Measurements from ENCODE around the gene ZNF76.
"Not testable (repeated sequence)": the region's sequence is repeated elsewhere in the genome, so short reads cannot be mapped to it uniquely, and the experiment has no call there.

The ZNF76 gene

DNA sequence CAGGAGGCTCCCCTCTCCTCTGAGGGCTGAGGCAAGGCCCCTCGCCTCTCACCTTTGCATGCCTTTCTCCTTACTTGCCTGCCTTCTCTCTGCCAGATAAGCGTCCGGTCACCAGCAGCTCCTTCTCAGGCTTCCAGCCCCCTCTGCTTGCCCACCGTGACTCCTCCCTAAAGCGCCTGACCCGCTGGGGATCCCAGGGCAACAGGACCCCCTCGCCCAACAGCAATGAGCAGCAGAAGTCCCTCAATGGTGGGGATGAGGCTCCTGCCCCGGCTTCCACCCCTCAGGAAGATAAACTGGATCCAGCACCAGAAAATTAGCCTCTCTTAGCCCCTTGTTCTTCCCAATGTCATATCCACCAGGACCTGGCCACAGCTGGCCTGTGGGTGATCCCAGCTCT lies 61.6 kb downstream of the ZNF76 start:
- Histone ChIP-seq H3K4me1 (ENCODE audit: low read length) (no peaks in the 10 kb centered on the region), H3K9me2 (replicated peaks; ENCODE audit: insufficient read depth, low read length) (no peaks in the 10 kb centered on the region), H3K27ac (ENCODE audit: low read length) (no peak overlapping the region), H3F3A (ENCODE audit: insufficient read depth, low read length) (no peaks in the 10 kb centered on the region), H3K36me3 (replicated peaks; ENCODE audit: insufficient read depth, low read length) (no peaks in the 10 kb centered on the region), H3K9ac (ENCODE audit: low read length) (no peak overlapping the region), H4K20me1 (ENCODE audit: insufficient read depth, low read length) (no peaks in the 10 kb centered on the region), H2AFZ (ENCODE audit: low read length) (no peak overlapping the region), H3K9me3 (replicated peaks; ENCODE audit: insufficient read depth, low read length) (no peaks in the 10 kb centered on the region), H3K4me3 (ENCODE audit: low read length) (no peak overlapping the region), H3K79me2 (ENCODE audit: low read length) (no peaks in the 10 kb centered on the region), H3K27me3 (replicated peaks; ENCODE audit: insufficient read depth, low read length) (no peaks in the 10 kb centered on the region), H3K4me2 (ENCODE audit: low read depth, low read length) (no peak overlapping the region)
- no peak for TF ChIP-seq EZH2phosphoT487 (IDR thresholded peaks at IDR 0.05; ENCODE audit: low read length)
- no peak for DNase-seq

DNA sequence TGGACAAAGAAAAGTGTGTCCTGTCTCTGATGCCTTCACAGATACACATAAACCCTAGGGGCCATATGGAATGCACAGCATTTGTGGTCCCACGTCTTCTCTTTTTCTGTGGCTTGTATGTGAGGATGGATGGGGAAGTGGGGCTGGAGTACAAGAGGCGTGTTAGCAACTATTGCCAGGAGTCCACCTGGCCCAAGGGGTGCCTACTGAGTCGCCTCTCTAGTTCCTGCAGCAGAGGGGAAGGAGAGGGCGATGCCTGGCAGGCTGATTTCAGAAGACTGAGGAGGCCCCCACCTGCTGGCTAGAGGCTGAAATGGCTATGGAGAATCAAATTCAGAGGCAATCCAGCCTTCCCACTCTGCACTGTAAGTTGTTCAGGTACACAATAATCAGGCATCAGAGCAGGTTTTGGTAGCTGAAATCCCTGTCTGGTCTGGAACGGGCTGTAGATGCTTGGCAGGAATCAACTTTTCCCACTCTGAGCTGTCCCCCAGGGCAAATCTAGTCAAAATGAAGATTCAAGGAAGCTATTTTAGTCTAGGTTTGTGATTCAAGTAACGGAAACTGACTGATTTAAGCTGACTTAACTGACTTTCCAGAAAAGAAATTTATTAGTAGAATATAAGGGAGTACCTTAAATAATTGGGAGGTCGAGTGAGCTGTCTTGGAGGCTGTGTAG lies 68.0 kb downstream of the ZNF76 start:
- no peaks in the 10 kb centered on the region for H3K79me2 ChIP-seq (ENCODE audit: low read length)
- H3K9me2 ChIP-seq (replicated peaks; ENCODE audit: insufficient read depth, low read length), result no peaks in the 10 kb centered on the region
- peak overlapping the region; percentile 36 for H3K4me2 ChIP-seq (ENCODE audit: low read depth, low read length)
- H3K36me3 ChIP-seq (replicated peaks; ENCODE audit: insufficient read depth, low read length), result no peaks in the 10 kb centered on the region
- H3K4me3 ChIP-seq (ENCODE audit: low read length), result peak overlapping the region; percentile 2; the same call in 1 of the 2 replicates
- H3K27ac ChIP-seq (ENCODE audit: low read length), result peak overlapping the region; percentile 6; the same call in 1 of the 2 replicates
- DNase-seq, result peak; percentile 80
- H3K4me1 ChIP-seq (ENCODE audit: low read length), result peaks cover 11% of the 10 kb centered on the region; the same call in 1 of the 2 replicates
- no peaks in the 10 kb centered on the region for H3F3A ChIP-seq (ENCODE audit: insufficient read depth, low read length)
- H4K20me1 ChIP-seq (ENCODE audit: insufficient read depth, low read length), result no peaks in the 10 kb centered on the region
- H3K9ac ChIP-seq (ENCODE audit: low read length), result peak overlapping the region; percentile 11; the same call in 1 of the 2 replicates
- H3K9me3 ChIP-seq (replicated peaks; ENCODE audit: insufficient read depth, low read length), result no peaks in the 10 kb centered on the region
- peak overlapping the region; percentile 41; the same call in 1 of the 2 replicates for H2AFZ ChIP-seq (ENCODE audit: low read length)
- no peaks in the 10 kb centered on the region for H3K27me3 ChIP-seq (replicated peaks; ENCODE audit: insufficient read depth, low read length)
- TF ChIP-seq, protein P1, sequence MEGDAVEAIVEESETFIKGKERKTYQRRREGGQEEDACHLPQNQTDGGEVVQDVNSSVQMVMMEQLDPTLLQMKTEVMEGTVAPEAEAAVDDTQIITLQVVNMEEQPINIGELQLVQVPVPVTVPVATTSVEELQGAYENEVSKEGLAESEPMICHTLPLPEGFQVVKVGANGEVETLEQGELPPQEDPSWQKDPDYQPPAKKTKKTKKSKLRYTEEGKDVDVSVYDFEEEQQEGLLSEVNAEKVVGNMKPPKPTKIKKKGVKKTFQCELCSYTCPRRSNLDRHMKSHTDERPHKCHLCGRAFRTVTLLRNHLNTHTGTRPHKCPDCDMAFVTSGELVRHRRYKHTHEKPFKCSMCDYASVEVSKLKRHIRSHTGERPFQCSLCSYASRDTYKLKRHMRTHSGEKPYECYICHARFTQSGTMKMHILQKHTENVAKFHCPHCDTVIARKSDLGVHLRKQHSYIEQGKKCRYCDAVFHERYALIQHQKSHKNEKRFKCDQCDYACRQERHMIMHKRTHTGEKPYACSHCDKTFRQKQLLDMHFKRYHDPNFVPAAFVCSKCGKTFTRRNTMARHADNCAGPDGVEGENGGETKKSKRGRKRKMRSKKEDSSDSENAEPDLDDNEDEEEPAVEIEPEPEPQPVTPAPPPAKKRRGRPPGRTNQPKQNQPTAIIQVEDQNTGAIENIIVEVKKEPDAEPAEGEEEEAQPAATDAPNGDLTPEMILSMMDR (IDR thresholded peaks at IDR 0.05; ENCODE audit: low read length), result peak; percentile 81
- no peak for TF ChIP-seq EZH2 (optimal IDR thresholded peaks at IDR 0.05; ENCODE audit: low read depth, low read length)
- no peak for TF ChIP-seq EZH2phosphoT487 (IDR thresholded peaks at IDR 0.05; ENCODE audit: low read length)

DNA sequence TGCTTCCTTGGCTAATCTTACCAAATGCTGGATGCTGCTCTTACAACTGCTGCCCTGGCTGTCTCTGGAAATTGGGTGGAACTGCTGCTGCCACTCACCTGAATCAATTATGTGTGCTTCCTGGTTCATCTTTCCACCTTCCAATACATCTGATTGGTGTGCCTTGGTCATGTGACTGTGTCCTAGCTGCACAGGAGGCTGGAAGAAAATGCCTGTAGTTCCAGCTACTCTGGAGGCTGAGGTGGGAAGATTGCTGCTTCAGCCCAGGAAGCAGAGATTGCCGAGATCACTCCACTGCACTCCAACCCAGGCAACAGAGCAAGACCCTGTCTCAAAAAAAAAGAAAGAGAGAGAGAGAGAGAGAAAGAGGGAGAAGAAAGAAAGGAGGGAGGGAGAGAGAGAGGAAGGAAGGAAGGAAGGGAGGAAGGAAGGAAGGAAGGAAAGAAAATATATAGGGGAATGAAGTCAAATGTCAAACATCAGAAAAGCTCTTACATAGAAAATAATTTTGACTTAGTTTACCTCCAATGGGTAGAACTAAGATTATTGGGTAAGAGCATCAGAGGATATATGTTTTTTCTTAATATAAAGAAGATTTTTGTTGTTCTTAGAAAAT lies 68.7 kb downstream of the ZNF76 start:
- peak; percentile 41 for DNase-seq
- H3K27ac ChIP-seq (ENCODE audit: low read length), result peak overlapping the region; percentile 6; the same call in 1 of the 2 replicates
- no peaks in the 10 kb centered on the region for H3K79me2 ChIP-seq (ENCODE audit: low read length)
- H3F3A ChIP-seq (ENCODE audit: insufficient read depth, low read length), result no peaks in the 10 kb centered on the region
- peak overlapping the region; percentile 18; the same call in 1 of the 2 replicates for H2AFZ ChIP-seq (ENCODE audit: low read length)
- peaks cover 11% of the 10 kb centered on the region; the same call in 1 of the 2 replicates for H3K4me1 ChIP-seq (ENCODE audit: low read length)
- no peaks in the 10 kb centered on the region for H3K36me3 ChIP-seq (replicated peaks; ENCODE audit: insufficient read depth, low read length)
- peak overlapping the region; percentile 36 for H3K4me2 ChIP-seq (ENCODE audit: low read depth, low read length)
- H3K9ac ChIP-seq (ENCODE audit: low read length), result peak overlapping the region; percentile 11; the same call in 1 of the 2 replicates
- peak overlapping the region; percentile 2; the same call in 1 of the 2 replicates for H3K4me3 ChIP-seq (ENCODE audit: low read length)
- H4K20me1 ChIP-seq (ENCODE audit: insufficient read depth, low read length), result no peaks in the 10 kb centered on the region
- no peak for TF ChIP-seq EZH2phosphoT487 (IDR thresholded peaks at IDR 0.05; ENCODE audit: low read length)
- TF ChIP-seq EZH2 (optimal IDR thresholded peaks at IDR 0.05; ENCODE audit: low read depth, low read length), result no peak
- TF ChIP-seq, protein P1 (IDR thresholded peaks at IDR 0.05; ENCODE audit: low read length), result no peak
- no peaks in the 10 kb centered on the region for H3K27me3 ChIP-seq (replicated peaks; ENCODE audit: insufficient read depth, low read length)
- H3K9me2 ChIP-seq (replicated peaks; ENCODE audit: insufficient read depth, low read length), result no peaks in the 10 kb centered on the region
- H3K9me3 ChIP-seq (replicated peaks; ENCODE audit: insufficient read depth, low read length), result no peaks in the 10 kb centered on the region

DNA sequence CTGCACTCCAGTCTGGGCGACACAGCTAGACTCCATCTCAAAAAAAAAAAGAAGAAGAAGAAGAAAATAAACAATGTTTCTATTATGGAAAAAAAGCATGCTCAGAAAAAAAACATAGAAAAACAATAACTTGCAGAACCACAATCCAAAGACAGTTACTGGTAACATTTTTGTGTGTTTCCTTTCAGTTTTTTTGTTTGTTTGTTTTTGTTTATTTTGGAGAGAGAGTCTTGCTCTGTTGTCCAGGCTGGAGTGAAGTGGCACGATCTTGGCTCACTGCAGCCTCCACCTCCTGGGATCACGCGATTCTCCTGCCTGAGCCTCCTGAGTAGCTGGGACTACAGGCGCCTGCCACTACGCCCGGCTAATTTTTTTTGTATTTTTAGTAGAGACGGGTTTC lies 69.4 kb downstream of the ZNF76 start:
- H3K27ac ChIP-seq (ENCODE audit: low read length), result not testable (repeated sequence)

More for the DNA sequence above, 69.4 kb downstream of the ZNF76 start:
- not testable (repeated sequence) for H3K79me2 ChIP-seq (ENCODE audit: low read length); H3K9me2 ChIP-seq (replicated peaks; ENCODE audit: insufficient read depth, low read length); H3K4me2 ChIP-seq (ENCODE audit: low read depth, low read length); H3K4me3 ChIP-seq (ENCODE audit: low read length); H3K9me3 ChIP-seq (replicated peaks; ENCODE audit: insufficient read depth, low read length); DNase-seq; H2AFZ ChIP-seq (ENCODE audit: low read length); H3K9ac ChIP-seq (ENCODE audit: low read length); H4K20me1 ChIP-seq (ENCODE audit: insufficient read depth, low read length); H3F3A ChIP-seq (ENCODE audit: insufficient read depth, low read length); H3K36me3 ChIP-seq (replicated peaks; ENCODE audit: insufficient read depth, low read length); H3K27me3 ChIP-seq (replicated peaks; ENCODE audit: insufficient read depth, low read length)
- H3K4me1 ChIP-seq (ENCODE audit: low read length), result peaks cover 11% of the 10 kb centered on the region; the same call in 1 of the 2 replicates

All from MM.1S (cell line).